PC-9 (cell line): ENCODE data around the gene ADARB2.

Experiments used
- EZH2 ChIP-seq: fragments of 200-600 bp; sonication (generic); IDR thresholded peaks from 2 replicates; pipeline ENCODE4 v1.8.0; 2017; ENCODE audit warnings: antibody characterized with exemption, low read depth
- TF ChIP-seq, protein P1 (sequence below): fragments of 200-600 bp; sonication (generic); conservative IDR thresholded peaks from 2 replicates; pipeline ENCODE4 v1.6.1; 2017; ENCODE audit warnings: mixed run types, antibody characterized with exemption, mild to moderate bottlenecking, moderate library complexity

DNA sequence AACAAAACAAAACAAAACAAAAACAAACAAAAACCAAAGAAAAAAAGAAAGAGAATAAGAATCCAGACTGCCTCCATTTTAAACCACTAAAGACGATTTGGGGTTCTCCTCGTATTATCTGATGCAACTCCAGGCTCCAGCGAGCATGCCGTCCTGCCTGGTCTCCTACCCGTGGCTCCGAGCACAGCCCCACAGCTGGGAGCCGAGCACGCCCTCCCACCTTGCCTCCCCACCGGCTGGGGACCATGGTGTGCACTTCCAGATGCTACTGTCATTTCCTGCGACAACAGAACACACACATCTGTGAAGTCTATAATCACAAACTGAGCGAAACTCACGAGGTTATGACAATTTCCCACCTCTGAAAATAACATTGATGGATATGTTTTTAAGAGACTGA, 113.1 kb downstream of the ADARB2 start:
- TF ChIP-seq, protein P1, sequence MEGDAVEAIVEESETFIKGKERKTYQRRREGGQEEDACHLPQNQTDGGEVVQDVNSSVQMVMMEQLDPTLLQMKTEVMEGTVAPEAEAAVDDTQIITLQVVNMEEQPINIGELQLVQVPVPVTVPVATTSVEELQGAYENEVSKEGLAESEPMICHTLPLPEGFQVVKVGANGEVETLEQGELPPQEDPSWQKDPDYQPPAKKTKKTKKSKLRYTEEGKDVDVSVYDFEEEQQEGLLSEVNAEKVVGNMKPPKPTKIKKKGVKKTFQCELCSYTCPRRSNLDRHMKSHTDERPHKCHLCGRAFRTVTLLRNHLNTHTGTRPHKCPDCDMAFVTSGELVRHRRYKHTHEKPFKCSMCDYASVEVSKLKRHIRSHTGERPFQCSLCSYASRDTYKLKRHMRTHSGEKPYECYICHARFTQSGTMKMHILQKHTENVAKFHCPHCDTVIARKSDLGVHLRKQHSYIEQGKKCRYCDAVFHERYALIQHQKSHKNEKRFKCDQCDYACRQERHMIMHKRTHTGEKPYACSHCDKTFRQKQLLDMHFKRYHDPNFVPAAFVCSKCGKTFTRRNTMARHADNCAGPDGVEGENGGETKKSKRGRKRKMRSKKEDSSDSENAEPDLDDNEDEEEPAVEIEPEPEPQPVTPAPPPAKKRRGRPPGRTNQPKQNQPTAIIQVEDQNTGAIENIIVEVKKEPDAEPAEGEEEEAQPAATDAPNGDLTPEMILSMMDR: no peak
- TF ChIP-seq EZH2: no peak
